Right lobe of liver (tissue), 6 donors: ENCODE measurements around the gene SH2D4B. TPM values are rescaled to one million over a fixed set of nuclear protein-coding genes. Genes with fewer than 3 reads are reported as not detected.

Experiments
- ATAC-seq, 4 donors: fragments of 200-7000 bp; cut with Tn5 transposase; one replicate each; pipeline ENCODE4 v1.9.1; 2020; ENCODE audit warnings: mild to moderate bottlenecking in 4 of 4, moderate library complexity in 4 of 4
- DNase-seq, 3 donors: peaks; one replicate each; pipeline ENCODE4 v3.0.0-alpha.2; 2020
- H3K27ac ChIP-seq, 3 donors: fragments of 200-600 bp; one replicate each; pipeline ENCODE4 v1.8.0; 2022
- H3K27me3 ChIP-seq, 2 donors: fragments of 200-600 bp; one replicate each; pipeline ENCODE4 v1.8.0; 2022
- H3K36me3 ChIP-seq, 4 donors: fragments of 200-600 bp; sonication (generic) in 1 of 4; one replicate each; pipeline versions ENCODE4 v1.5.1 to v1.8.0; 2017 to 2022; ENCODE audit warnings: control low read depth in 1 of 4
- H3K4me1 ChIP-seq, 4 donors: fragments of 200-600 bp; sonication (generic) in 1 of 4; one replicate each; pipeline versions ENCODE4 v1.5.1 to v1.8.0; 2017 to 2022; ENCODE audit warnings: control low read depth in 1 of 4
- H3K4me3 ChIP-seq, 3 donors: fragments of 200-600 bp; one replicate each; pipeline ENCODE4 v1.8.0; 2022
- H3K9me3 ChIP-seq, 4 donors: fragments of 200-600 bp; sonication (generic) in 1 of 4; one replicate each; pipeline versions ENCODE4 v1.5.1 to v1.8.0; 2017 to 2022; ENCODE audit warnings: control low read depth in 1 of 4
- CTCF ChIP-seq, 4 donors: fragments of 200-600 bp in 3 of 4; fragments of 450-650 bp in 1 of 4; IDR thresholded peaks; one replicate each; pipeline versions ENCODE4 v1.5.1 to v1.8.0; 2016 to 2022; ENCODE audit warnings: antibody characterized with exemption in 4 of 4, mild to moderate bottlenecking in 2 of 4
- POLR2A ChIP-seq: fragments of 450-650 bp; IDR thresholded peaks from one replicate; pipeline ENCODE4 v1.6.1; 2017; ENCODE audit warnings: antibody characterized with exemption, mild to moderate bottlenecking
- WGBS: methylation state at CpG from one replicate; pipeline ENCODE4 v1.1.6; 2018; ENCODE audit warnings: low coverage, low lambda C conversion rate; ENCODE audit not compliant: insufficient coverage; ENCODE audit errors: missing lambda C conversion rate; 5-methylcytosine and 5-hydroxymethylcytosine counted together
- intact Hi-C, 2 donors: fragments of 100-400 bp; cut with DNase I; formaldehyde crosslinking; loops; one replicate each; pipeline versions ENCODE4 v1.11.2 to v1.14.1; 2022
- long read RNA-seq: library from polyadenylated mRNA; unstranded; transcript quantifications from one replicate; pipeline ENCODE4 v2.0.0, GENCODE V29; 2019
- total RNA-seq, 6 experiments: library from RNA; depleted of rRNA in 2 of 6; stranded (reverse); fragments of >200 nt in 2 of 6; fragmentation: NEBNext Ultra II Directional in 3 of 6; extraction: Animal tissue kit (Norgen Biotek cat#: 25700) in 3 of 6; gene quantifications; one replicate each; pipeline versions ENCODE4 v1.1.0 to v1.2.4, GENCODE V29; 2016 to 2023
- donor health status: DM: no; HTN: yes; CAD: no.
- donor health status: DM: no; HTN: no; CAD: no.
- donor health status: DM: no; HTN: no; CAD: no.
- donor health status: DM: no; HTN: yes; CAD: no.
- donor health status: DM: no; HTN: yes; CAD: no.

Gene SH2D4B
- total RNA-seq, result not detected
- long read RNA-seq, result 0 reads

- no peak within 1 kb of the TSS for H3K4me3 ChIP-seq
- TF ChIP-seq CTCF (IDR thresholded peaks at IDR 0.05) (no peak), POLR2A (no peak)
- DNase-seq, result peak in 1 of 3 donors; percentile 33
- H3K36me3 ChIP-seq, result no peaks in the 10 kb centered on the region
- no peaks in the 10 kb centered on the region for H3K27me3 ChIP-seq
- H3K4me1 ChIP-seq, result no peaks in the 10 kb centered on the region
- no peak for ATAC-seq
- peak within 1 kb of the TSS in 1 of 3 donors; percentile 86 for H3K27ac ChIP-seq
- intact Hi-C loops, result no loop called here
- H3K9me3 ChIP-seq, result no peaks in the 10 kb centered on the region
- WGBS, result 100% methylated on average over 2 of the region's 19 CpGs
These were observed at the start of gene SH2D4B for GRCh38 chr10:80537736-80538480. TSS of gene SH2D4B (plus strand) at chr10:80537902. CDS start at chr10:80538332, 430 bp downstream.

GRCh38 chr10:80488539-80489066, 49.1 kb upstream of the SH2D4B start:
- Histone ChIP-seq H3K36me3 (peaks cover 0 to 6% (median 0%) of the 10 kb centered on the region in 4 donors), H3K27ac (peak overlapping the region in 1 of 3 donors; percentile 13), H3K9me3 (no peaks in the 10 kb centered on the region), H3K4me1 (peaks cover 0 to 78% (median 23%) of the 10 kb centered on the region in 4 donors), H3K4me3 (no peak overlapping the region), H3K27me3 (no peaks in the 10 kb centered on the region)
- TF ChIP-seq CTCF (IDR thresholded peaks at IDR 0.05) (no peak), POLR2A (no peak)
- DNase-seq, result no peak
- 43% methylated on average over 6 of the region's 6 CpGs for WGBS
- ATAC-seq, result no peak
- intact Hi-C loops, result no loop called here

DNA sequence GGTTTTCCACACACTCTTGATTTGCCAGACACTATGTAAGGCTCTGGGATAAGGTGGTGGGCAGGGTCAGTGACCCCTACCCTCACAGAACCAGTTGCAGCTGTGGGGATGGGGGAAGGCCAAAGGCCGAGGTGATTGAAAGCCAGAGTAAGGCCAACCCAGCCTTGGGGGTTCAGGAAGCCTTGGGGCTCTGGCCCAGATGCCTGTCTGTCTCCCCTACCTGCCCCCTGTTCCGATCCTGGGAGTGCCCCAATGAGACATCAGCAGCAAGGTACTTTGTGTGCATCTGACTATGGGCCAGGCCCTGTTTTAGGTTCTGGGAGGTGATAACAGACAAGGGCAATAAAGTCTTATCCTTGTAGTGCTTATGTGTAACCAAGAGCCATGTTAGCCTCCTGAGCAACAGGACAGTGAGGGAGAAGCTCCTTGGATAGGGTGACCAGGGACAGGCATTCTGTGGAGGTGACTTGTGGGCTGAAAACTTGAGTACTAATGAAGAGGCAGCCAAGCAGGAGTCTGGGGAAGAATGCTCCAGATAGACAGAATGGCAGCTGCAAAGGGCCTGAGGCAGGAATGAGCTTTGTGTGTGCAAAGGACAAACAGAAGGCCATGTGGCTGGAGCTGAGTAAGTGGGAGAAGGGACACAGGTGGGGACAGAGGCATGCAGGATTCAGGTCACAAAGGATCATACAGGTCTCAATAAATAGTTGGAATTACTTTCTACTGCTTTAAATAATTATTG, 48.2 kb upstream of the SH2D4B start:
- peaks cover 0 to 6% (median 0%) of the 10 kb centered on the region in 4 donors for H3K36me3 ChIP-seq
- DNase-seq (no peak), ATAC-seq (no peak)
- WGBS, result 83% methylated on average over 1 of the region's 2 CpGs
- peaks cover 0 to 80% (median 20%) of the 10 kb centered on the region in 4 donors for H3K4me1 ChIP-seq
- intact Hi-C loops, result no loop called here
- H3K4me3 ChIP-seq, result no peak overlapping the region
- H3K27me3 ChIP-seq, result no peaks in the 10 kb centered on the region
- H3K27ac ChIP-seq, result no peak overlapping the region
- H3K9me3 ChIP-seq, result no peaks in the 10 kb centered on the region
- TF ChIP-seq POLR2A, result no peak
- TF ChIP-seq CTCF (IDR thresholded peaks at IDR 0.05), result no peak

- Histone ChIP-seq H3K27me3 (no peaks in the 10 kb centered on the region), H3K27ac (peak overlapping the region; percentile 57 to 90 (median 83)), H3K36me3 (peaks cover 0 to 6% (median 0%) of the 10 kb centered on the region in 4 donors), H3K9me3 (no peaks in the 10 kb centered on the region), H3K4me1 (peaks cover 0 to 81% (median 22%) of the 10 kb centered on the region in 4 donors), H3K4me3 (peak overlapping the region in 1 of 3 donors; percentile 4)
- intact Hi-C loops, result no loop called here
- peak; percentile 69 to 73 (median 71) for DNase-seq
- TF ChIP-seq CTCF (IDR thresholded peaks at IDR 0.05) (no peak), POLR2A (peak; percentile 45)
- WGBS, result 33% methylated on average over 2 of the region's 7 CpGs
- ATAC-seq, result peak; percentile 80 to 87 (median 84)
These were observed 46.2 kb upstream of the SH2D4B start for GRCh38 chr10:80491251-80492102.
